HL-60 (cell line): ENCODE data around the gene ITGB2.

ENCODE experiments used
- DNase-seq, 2 experiments: peaks; one replicate each; pipeline ENCODE4 v3.0.0-alpha.2; 2010 to 2020; ENCODE audit warnings: low read depth in 1 of 2, low spot score in 1 of 2
- H3K27ac ChIP-seq: fragments of 250-450 bp; sonication (Bioruptor Pico); replicated peaks from 2 replicates; pipeline ENCODE4 v1.5.1; 2020; ENCODE audit warnings: mild to moderate bottlenecking, moderate library complexity
- H3K27me3 ChIP-seq: fragments of 250-450 bp; sonication (Bioruptor Pico); 2 replicates; pipeline ENCODE4 v1.5.1; 2021; ENCODE audit warnings: mild to moderate bottlenecking, moderate library complexity; ENCODE audit not compliant: insufficient read depth, poor library complexity, severe bottlenecking
- H3K4me3 ChIP-seq: replicated peaks from 2 replicates; pipeline ENCODE4 v1.5.1; 2011; ENCODE audit warnings: mild to moderate bottlenecking, control low read depth, low read length; ENCODE audit not compliant: insufficient read depth
- GABPA ChIP-seq: IDR thresholded peaks from 2 replicates; pipeline ENCODE4 v1.6.1; 2012; ENCODE audit warnings: low read depth
- POLR2AphosphoS5 ChIP-seq: IDR thresholded peaks from 2 replicates; pipeline ENCODE4 v1.6.1; 2012; ENCODE audit warnings: low read depth
- SPI1 ChIP-seq: IDR thresholded peaks from 2 replicates; pipeline ENCODE4 v1.6.1; 2012; ENCODE audit warnings: low read depth, mild to moderate bottlenecking, borderline replicate concordance
- TF ChIP-seq, protein P1 (sequence below): IDR thresholded peaks from one replicate; pipeline ENCODE4 v1.5.1; 2011; ENCODE audit warnings: low read length, control low read depth, inconsistent platforms; ENCODE audit not compliant: insufficient read depth
- TF ChIP-seq, protein P2 (sequence below): IDR thresholded peaks from 2 replicates; pipeline ENCODE4 v1.6.1; 2012; ENCODE audit warnings: low read depth; ENCODE audit not compliant: insufficient replicate concordance

The ITGB2 gene

GRCh38 chr21:44948426-44949120 lies 27.9 kb upstream of the ITGB2 start:
- no peak overlapping the region for H3K27ac ChIP-seq
- no peak for TF ChIP-seq SPI1
- TF ChIP-seq POLR2AphosphoS5: no peak
- TF ChIP-seq, protein P1, sequence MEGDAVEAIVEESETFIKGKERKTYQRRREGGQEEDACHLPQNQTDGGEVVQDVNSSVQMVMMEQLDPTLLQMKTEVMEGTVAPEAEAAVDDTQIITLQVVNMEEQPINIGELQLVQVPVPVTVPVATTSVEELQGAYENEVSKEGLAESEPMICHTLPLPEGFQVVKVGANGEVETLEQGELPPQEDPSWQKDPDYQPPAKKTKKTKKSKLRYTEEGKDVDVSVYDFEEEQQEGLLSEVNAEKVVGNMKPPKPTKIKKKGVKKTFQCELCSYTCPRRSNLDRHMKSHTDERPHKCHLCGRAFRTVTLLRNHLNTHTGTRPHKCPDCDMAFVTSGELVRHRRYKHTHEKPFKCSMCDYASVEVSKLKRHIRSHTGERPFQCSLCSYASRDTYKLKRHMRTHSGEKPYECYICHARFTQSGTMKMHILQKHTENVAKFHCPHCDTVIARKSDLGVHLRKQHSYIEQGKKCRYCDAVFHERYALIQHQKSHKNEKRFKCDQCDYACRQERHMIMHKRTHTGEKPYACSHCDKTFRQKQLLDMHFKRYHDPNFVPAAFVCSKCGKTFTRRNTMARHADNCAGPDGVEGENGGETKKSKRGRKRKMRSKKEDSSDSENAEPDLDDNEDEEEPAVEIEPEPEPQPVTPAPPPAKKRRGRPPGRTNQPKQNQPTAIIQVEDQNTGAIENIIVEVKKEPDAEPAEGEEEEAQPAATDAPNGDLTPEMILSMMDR: no peak
- TF ChIP-seq, protein P2, sequence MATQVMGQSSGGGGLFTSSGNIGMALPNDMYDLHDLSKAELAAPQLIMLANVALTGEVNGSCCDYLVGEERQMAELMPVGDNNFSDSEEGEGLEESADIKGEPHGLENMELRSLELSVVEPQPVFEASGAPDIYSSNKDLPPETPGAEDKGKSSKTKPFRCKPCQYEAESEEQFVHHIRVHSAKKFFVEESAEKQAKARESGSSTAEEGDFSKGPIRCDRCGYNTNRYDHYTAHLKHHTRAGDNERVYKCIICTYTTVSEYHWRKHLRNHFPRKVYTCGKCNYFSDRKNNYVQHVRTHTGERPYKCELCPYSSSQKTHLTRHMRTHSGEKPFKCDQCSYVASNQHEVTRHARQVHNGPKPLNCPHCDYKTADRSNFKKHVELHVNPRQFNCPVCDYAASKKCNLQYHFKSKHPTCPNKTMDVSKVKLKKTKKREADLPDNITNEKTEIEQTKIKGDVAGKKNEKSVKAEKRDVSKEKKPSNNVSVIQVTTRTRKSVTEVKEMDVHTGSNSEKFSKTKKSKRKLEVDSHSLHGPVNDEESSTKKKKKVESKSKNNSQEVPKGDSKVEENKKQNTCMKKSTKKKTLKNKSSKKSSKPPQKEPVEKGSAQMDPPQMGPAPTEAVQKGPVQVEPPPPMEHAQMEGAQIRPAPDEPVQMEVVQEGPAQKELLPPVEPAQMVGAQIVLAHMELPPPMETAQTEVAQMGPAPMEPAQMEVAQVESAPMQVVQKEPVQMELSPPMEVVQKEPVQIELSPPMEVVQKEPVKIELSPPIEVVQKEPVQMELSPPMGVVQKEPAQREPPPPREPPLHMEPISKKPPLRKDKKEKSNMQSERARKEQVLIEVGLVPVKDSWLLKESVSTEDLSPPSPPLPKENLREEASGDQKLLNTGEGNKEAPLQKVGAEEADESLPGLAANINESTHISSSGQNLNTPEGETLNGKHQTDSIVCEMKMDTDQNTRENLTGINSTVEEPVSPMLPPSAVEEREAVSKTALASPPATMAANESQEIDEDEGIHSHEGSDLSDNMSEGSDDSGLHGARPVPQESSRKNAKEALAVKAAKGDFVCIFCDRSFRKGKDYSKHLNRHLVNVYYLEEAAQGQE: no peak
- TF ChIP-seq GABPA: no peak
- DNase-seq: no peak
- no peak overlapping the region for H3K4me3 ChIP-seq
- H3K27me3 ChIP-seq: no peaks in the 10 kb centered on the region

DNA sequence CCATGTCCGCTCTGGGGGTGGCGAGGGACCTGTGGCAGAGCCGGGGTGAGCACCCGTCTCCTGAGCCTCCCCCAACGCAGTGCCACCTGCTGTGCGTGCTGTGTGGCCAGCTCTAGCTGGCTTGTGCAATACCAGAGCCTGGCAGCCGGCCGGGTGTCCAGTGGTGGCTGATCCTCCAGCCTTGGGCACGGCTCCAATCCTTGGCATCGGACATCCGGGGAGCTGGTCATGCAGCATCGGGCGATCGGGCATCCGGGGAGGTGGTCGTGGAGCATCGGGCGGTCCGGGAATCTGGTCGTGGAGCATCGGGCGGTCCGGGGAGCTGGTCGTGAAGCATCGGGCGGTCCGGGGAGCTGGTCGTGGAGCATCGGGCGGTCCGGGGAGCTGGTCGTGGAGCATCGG lies 27.2 kb upstream of the ITGB2 start:
- H3K27ac ChIP-seq: no peak overlapping the region

DNA sequence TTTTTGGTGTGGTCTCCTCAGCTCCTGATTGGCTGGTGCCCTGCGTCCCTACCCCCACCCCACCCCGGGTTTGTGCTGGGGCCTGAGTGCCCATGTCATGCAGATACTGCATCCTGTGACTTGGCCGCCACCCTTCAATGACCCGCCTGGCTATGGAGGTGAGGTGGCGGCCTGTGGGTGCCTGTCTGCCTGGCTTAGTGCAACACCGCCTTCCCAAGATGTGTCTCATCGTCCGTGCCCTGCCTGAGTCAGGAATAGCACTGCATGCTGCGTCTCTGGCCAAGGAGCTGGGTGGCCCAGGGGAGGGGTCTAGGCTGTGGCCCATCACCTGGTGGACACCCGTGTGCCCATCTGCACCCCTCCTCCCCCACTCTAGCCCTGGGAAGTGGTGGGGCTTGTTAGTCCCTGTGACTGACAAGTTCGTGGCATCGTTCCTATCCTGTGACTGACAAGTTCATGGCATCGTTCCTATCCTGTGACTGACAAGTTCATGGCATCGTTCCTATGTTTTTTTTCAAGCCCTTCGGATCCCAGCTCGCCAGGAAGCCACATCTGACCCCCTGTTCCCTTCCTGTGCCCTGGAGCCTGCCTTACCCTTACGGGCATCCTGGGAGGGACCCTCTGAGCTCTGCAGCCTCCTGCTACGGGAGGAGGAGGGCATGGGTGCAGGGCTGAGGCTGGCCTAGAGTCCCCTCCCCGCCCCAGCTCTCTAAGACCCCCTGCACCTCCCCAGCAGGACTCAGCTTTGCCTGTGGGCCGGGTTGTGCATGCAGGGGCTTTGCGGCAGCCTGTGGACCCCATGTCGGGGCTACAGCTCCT lies 26.6 kb upstream of the ITGB2 start:
- no peak overlapping the region for H3K27ac ChIP-seq
- H3K4me3 ChIP-seq: no peak overlapping the region
- TF ChIP-seq, protein P1: no peak
- TF ChIP-seq POLR2AphosphoS5 (no peak), SPI1 (no peak), GABPA (no peak)
- TF ChIP-seq, protein P2: no peak
- no peak for DNase-seq
- no peaks in the 10 kb centered on the region for H3K27me3 ChIP-seq

More for the DNA sequence above, 27.2 kb upstream of the ITGB2 start:
- TF ChIP-seq, protein P2: no peak
- no peak for TF ChIP-seq SPI1
- no peak for TF ChIP-seq POLR2AphosphoS5
- no peak for TF ChIP-seq GABPA
- TF ChIP-seq, protein P1: no peak
- DNase-seq: no peak
- Histone ChIP-seq H3K4me3 (no peak overlapping the region), H3K27me3 (no peaks in the 10 kb centered on the region)
